Measurements from ENCODE around the gene PAQR5.
"Not testable (repeated sequence)": the region's sequence is repeated elsewhere in the genome, so short reads cannot be mapped to it uniquely, and the experiment has no call there.

Gene PAQR5

GRCh38 chr15:69316291-69316690, 17.6 kb downstream of the PAQR5 start:
- DNase-seq (ENCODE audit: low read depth in 3 of 3), result no peak

GRCh38 chr15:69317392-69317841, 18.7 kb downstream of the PAQR5 start:
- no peak for DNase-seq (ENCODE audit: low read depth in 3 of 3)

- DNase-seq (ENCODE audit: low read depth in 3 of 3), result no peak
Measured at GRCh38 chr15:69318033-69318432, 19.3 kb downstream of the PAQR5 start.

GRCh38 chr15:69319384-69320375, 21.0 kb downstream of the PAQR5 start:
- no peak for DNase-seq (ENCODE audit: low read depth in 3 of 3)

- DNase-seq (ENCODE audit: low read depth in 3 of 3), result no peak
Measured at GRCh38 chr15:69320977-69321554, 22.4 kb downstream of the PAQR5 start.

- no peak for DNase-seq (ENCODE audit: low read depth in 3 of 3)
Measured at GRCh38 chr15:69323893-69324430, 25.2 kb downstream of the PAQR5 start.

- no peak for DNase-seq (ENCODE audit: low read depth in 3 of 3)
Measured at GRCh38 chr15:69324565-69324964, 25.9 kb downstream of the PAQR5 start.

GRCh38 chr15:69325456-69325971, 26.8 kb downstream of the PAQR5 start:
- no peak for DNase-seq (ENCODE audit: low read depth in 3 of 3)

GRCh38 chr15:69328080-69328479, 29.4 kb downstream of the PAQR5 start:
- no peak for DNase-seq (ENCODE audit: low read depth in 3 of 3)

GRCh38 chr15:69328739-69329138, 30.0 kb downstream of the PAQR5 start:
- DNase-seq (ENCODE audit: low read depth in 3 of 3), result no peak

GRCh38 chr15:69337138-69337537, 38.4 kb downstream of the PAQR5 start:
- DNase-seq (ENCODE audit: low read depth in 3 of 3), result no peak

GRCh38 chr15:69338535-69339213, 40.0 kb downstream of the PAQR5 start:
- DNase-seq (ENCODE audit: low read depth in 3 of 3), result no peak

GRCh38 chr15:69339214-69339543, 40.5 kb downstream of the PAQR5 start:
- not testable (repeated sequence) for DNase-seq (ENCODE audit: low read depth in 3 of 3)

- no peak for DNase-seq (ENCODE audit: low read depth in 3 of 3)
Measured at GRCh38 chr15:69340243-69340900, 41.7 kb downstream of the PAQR5 start.

- no peak for DNase-seq (ENCODE audit: low read depth in 3 of 3)
Measured at GRCh38 chr15:69341356-69341755, 42.6 kb downstream of the PAQR5 start.

- no peak for DNase-seq (ENCODE audit: low read depth in 3 of 3)
Measured at GRCh38 chr15:69342460-69343076, 43.9 kb downstream of the PAQR5 start.

GRCh38 chr15:69343133-69343532, 44.4 kb downstream of the PAQR5 start:
- DNase-seq (ENCODE audit: low read depth in 3 of 3), result no peak

GRCh38 chr15:69344238-69344637, 45.5 kb downstream of the PAQR5 start:
- DNase-seq (ENCODE audit: low read depth in 3 of 3), result no peak

GRCh38 chr15:69346112-69346511, 47.4 kb downstream of the PAQR5 start:
- DNase-seq (ENCODE audit: low read depth in 3 of 3), result no peak

GRCh38 chr15:69351333-69351732, 52.6 kb downstream of the PAQR5 start:
- no peak for DNase-seq (ENCODE audit: low read depth in 3 of 3)

GRCh38 chr15:69351884-69352283, 53.2 kb downstream of the PAQR5 start:
- DNase-seq (ENCODE audit: low read depth in 3 of 3), result no peak

All from stimulated activated CD4-positive, alpha-beta T cell treated with anti-CD3 and anti-CD28 coated beads, TNF-alpha, amount 100 ng/mL, for 48 hours (primary cell).